Measurements from ENCODE around the gene AP1M2.

GRCh38 chr19:10532457-10532856 is 54.7 kb downstream of the AP1M2 start:
- TF ChIP-seq GATA3 (IDR thresholded peaks at IDR 0.05; ENCODE audit: low read depth, low read length), result no peak
- TF ChIP-seq GATA2 (IDR thresholded peaks at IDR 0.05; ENCODE audit: low read depth, low read length), result no peak

All from SH-SY5Y (cell line).